HCT116 (cell line): ENCODE data around the gene BPIFB1. TPM values are rescaled to one million over a fixed set of nuclear protein-coding genes. Genes with fewer than 3 reads are reported as not detected.

Experiments used
- ATAC-seq: fragments of 200-7000 bp; cut with Tn5 transposase; 2 replicates; pipeline ENCODE4 v1.9.1; 2020; ENCODE audit warnings: mild to moderate bottlenecking, moderate library complexity
- BruUV-seq: library from RNA; stranded (reverse); fragments of 400-500 nt; replicated peaks from 2 replicates; lab custom pipeline; 2021; lab: Mats Ljungman, UMichigan
- CTCF ChIA-PET: fragments of 300-600 bp; sonication (Branson Sonifier 250); formaldehyde crosslinking; loops from one replicate; lab custom pipeline; 2021; ENCODE audit warnings: antibody characterized with exemption; lab: Charles Lee
- POLR2A ChIA-PET: fragments of 300-600, 350-600 bp; sonication (Branson Sonifier 250); formaldehyde crosslinking; loops from one replicate; lab custom pipeline; 2021; ENCODE audit warnings: antibody characterized with exemption; lab: Charles Lee
- RAD21 ChIA-PET, 2 experiments: fragments of 300-600 bp; sonication (Branson Sonifier 250); formaldehyde crosslinking; loops; one replicate each; lab custom pipeline; 2023; ENCODE audit warnings: low total read pairs in 2 of 2; ENCODE audit not compliant: uncharacterized antibody in 2 of 2, unreplicated experiment in 2 of 2, low non-redundant PET in 1 of 2; lab: Charles Lee
- DNase-seq: peaks from one replicate; pipeline ENCODE4 v3.0.0-alpha.2; 2010; ENCODE audit warnings: low read depth, low spot score
- H2AFZ ChIP-seq: fragments of 200-600 bp; shearing (Covaris generic), sonication (generic); 2 replicates; pipeline ENCODE4 v1.6.1; 2017; ENCODE audit warnings: low read depth, mixed run types, mixed read lengths, antibody characterized with exemption, low read length; ENCODE audit not compliant: poor library complexity, severe bottlenecking
- H3K27ac ChIP-seq: 2 replicates; pipeline ENCODE4 v1.5.1; 2012; ENCODE audit warnings: low read depth, low read length
- H3K27me3 ChIP-seq: fragments of 200-600 bp; sonication (generic); 2 replicates; pipeline ENCODE4 v1.6.1; 2016; ENCODE audit warnings: mixed run types, low read length, mixed read lengths; ENCODE audit not compliant: insufficient read depth
- H3K36me3 ChIP-seq, 2 experiments: fragments of 200-500 bp in 1 of 2; fragments of 200-600 bp in 1 of 2; sonication (Bioruptor generic) in 1 of 2; sonication (generic) in 1 of 2; 2 replicates each; pipeline versions ENCODE4 v1.5.1 to v1.6.1; 2014 to 2016; ENCODE audit warnings: low read length in 2 of 2, inconsistent platforms in 1 of 2, mixed read lengths in 1 of 2, mixed run types in 1 of 2; ENCODE audit not compliant: insufficient read depth in 2 of 2, control insufficient read depth in 1 of 2
- H3K4me1 ChIP-seq, 2 experiments: fragments of 200-600 bp in 1 of 2; sonication (generic) in 1 of 2; 2 replicates each; pipeline versions ENCODE4 v1.5.1 to v1.6.1; 2012 to 2017; ENCODE audit warnings: low read length in 2 of 2, inconsistent platforms in 1 of 2, mild to moderate bottlenecking in 1 of 2, mixed read lengths in 1 of 2, mixed run types in 1 of 2, moderate library complexity in 1 of 2; ENCODE audit not compliant: insufficient read depth in 2 of 2, control insufficient read depth in 1 of 2
- H3K4me2 ChIP-seq: fragments of 200-600 bp; sonication (generic); 2 replicates; pipeline ENCODE4 v1.6.1; 2017; ENCODE audit warnings: mixed run types, low read length, mixed read lengths
- H3K4me3 ChIP-seq, 2 experiments: fragments of 200-600 bp in 1 of 2; sonication (generic) in 1 of 2; replicated peaks in 1 of 2; 2 replicates each; pipeline ENCODE4 v1.5.1; 2011 to 2016; ENCODE audit warnings: low read length in 2 of 2, control low read depth in 1 of 2, low read depth in 1 of 2, mild to moderate bottlenecking in 1 of 2, mixed read lengths in 1 of 2, mixed run types in 1 of 2
- H3K79me2 ChIP-seq: fragments of 200-600 bp; sonication (generic); 2 replicates; pipeline ENCODE4 v1.6.1; 2017; ENCODE audit warnings: mild to moderate bottlenecking, mixed run types, low read length, moderate library complexity, mixed read lengths; ENCODE audit not compliant: insufficient read depth
- H3K9ac ChIP-seq: fragments of 200-600 bp; sonication (generic); 2 replicates; pipeline ENCODE4 v1.6.1; 2016; ENCODE audit warnings: low read length, mixed read lengths
- H3K9me2 ChIP-seq: fragments of 200-600 bp; sonication (generic), shearing (Covaris generic); 2 replicates; pipeline ENCODE4 v1.6.1; 2017; ENCODE audit warnings: mixed run types, mild to moderate bottlenecking, moderate library complexity; ENCODE audit not compliant: insufficient read depth
- H3K9me3 ChIP-seq, 2 experiments: fragments of 200-500 bp in 1 of 2; fragments of 200-600 bp in 1 of 2; sonication (Bioruptor generic) in 1 of 2; sonication (generic) in 1 of 2; 2 replicates each; pipeline ENCODE4 v1.6.1; 2014 to 2017; ENCODE audit warnings: low read length in 2 of 2, mixed read lengths in 2 of 2, inconsistent platforms in 1 of 2, low read depth in 1 of 2, mild to moderate bottlenecking in 1 of 2, mixed run types in 1 of 2, moderate library complexity in 1 of 2; ENCODE audit not compliant: control insufficient read depth in 1 of 2, insufficient read depth in 1 of 2
- H4K20me1 ChIP-seq: fragments of 200-600 bp; sonication (generic), shearing (Covaris generic); 2 replicates; pipeline ENCODE4 v1.6.1; 2017; ENCODE audit warnings: mixed run types, mild to moderate bottlenecking, moderate library complexity; ENCODE audit not compliant: insufficient read depth
- CBX3 ChIP-seq: IDR thresholded peaks from 2 replicates; pipeline ENCODE4 v1.6.1; 2012; ENCODE audit warnings: low read depth
- CEBPB ChIP-seq: IDR thresholded peaks from 2 replicates; pipeline ENCODE4 v1.6.1; 2012; ENCODE audit warnings: low read depth
- CTCF ChIP-seq, 3 experiments: fragments of 200-600 bp in 1 of 3; sonication (generic) in 1 of 3; IDR thresholded peaks in 2 of 3; conservative IDR thresholded peaks in 1 of 3; 2 replicates each; pipeline ENCODE4 v1.5.1; 2012 to 2017; ENCODE audit warnings: low read depth in 2 of 3, low read length in 2 of 3, antibody characterized with exemption in 1 of 3, borderline replicate concordance in 1 of 3, control low read depth in 1 of 3, mild to moderate bottlenecking in 1 of 3, mixed read lengths in 1 of 3, mixed run types in 1 of 3, moderate library complexity in 1 of 3; ENCODE audit not compliant: insufficient read depth in 1 of 3
- EGR1 ChIP-seq: IDR thresholded peaks from 2 replicates; pipeline ENCODE4 v1.6.1; 2012; ENCODE audit warnings: low read depth
- EZH2phosphoT487 ChIP-seq: fragments of 200-600 bp; IDR thresholded peaks from 2 replicates; pipeline ENCODE4 v1.6.1; 2018; ENCODE audit warnings: antibody characterized with exemption, borderline replicate concordance
- JUND ChIP-seq: IDR thresholded peaks from 2 replicates; pipeline ENCODE4 v1.6.1; 2012
- MAX ChIP-seq: IDR thresholded peaks from 2 replicates; pipeline ENCODE4 v1.6.1; 2012
- POLR2AphosphoS5 ChIP-seq: IDR thresholded peaks from 2 replicates; pipeline ENCODE4 v1.6.1; 2011; ENCODE audit warnings: mild to moderate bottlenecking, low read depth, low read length, moderate library complexity
- SIN3A ChIP-seq: IDR thresholded peaks from 2 replicates; pipeline ENCODE4 v1.6.1; 2012; ENCODE audit warnings: low read depth
- SP1 ChIP-seq: IDR thresholded peaks from 2 replicates; pipeline ENCODE4 v1.6.1; 2012; ENCODE audit warnings: low read depth
- YY1 ChIP-seq: IDR thresholded peaks from 2 replicates; pipeline ENCODE4 v1.6.1; 2011; ENCODE audit warnings: low read length, low read depth, moderate library complexity, mild to moderate bottlenecking; ENCODE audit not compliant: insufficient replicate concordance; ENCODE audit errors: extremely low read depth
- ZBTB33 ChIP-seq: IDR thresholded peaks from 2 replicates; pipeline ENCODE4 v1.6.1; 2011; ENCODE audit warnings: mild to moderate bottlenecking, low read length, moderate library complexity; ENCODE audit not compliant: insufficient replicate concordance; ENCODE audit errors: extremely low read depth
- intact Hi-C: fragments of 100-400 bp; cut with micrococcal nuclease; formaldehyde crosslinking; loops from 2 replicates; pipeline ENCODE4 v1.10.0; 2022
- total RNA-seq: library from RNA; stranded (reverse); gene quantifications from one replicate; pipeline ENCODE4 v1.2.1, GENCODE V29; 2021; ENCODE audit not compliant: unreplicated experiment

The BPIFB1 gene
- total RNA-seq, 1 experiment from 2014 or later, result 0.17 TPM

- RAD21 ChIA-PET, result no interaction called here
- BruUV-seq, result no TSS peak
- H3K9me3 ChIP-seq, result no peaks in the 10 kb centered on the region
- no peak overlapping the region for H3K9ac ChIP-seq
- H3K9me2 ChIP-seq, result no peaks in the 10 kb centered on the region
- H2AFZ ChIP-seq, result no peak overlapping the region
- H3K4me2 ChIP-seq, result no peak overlapping the region
- intact Hi-C loops, result no loop called here
- no peak for ATAC-seq
- no peaks in the 10 kb centered on the region for H3K4me1 ChIP-seq
- no peaks in the 10 kb centered on the region for H3K79me2 ChIP-seq
- H4K20me1 ChIP-seq, result no peaks in the 10 kb centered on the region
- DNase-seq, result no peak
- TF ChIP-seq POLR2AphosphoS5 (no peak), CBX3 (no peak), EGR1 (no peak), SP1 (no peak), EZH2phosphoT487 (no peak), JUND (no peak), YY1 (no peak), ZBTB33 (no peak), CEBPB (no peak), SIN3A (no peak), MAX (no peak), CTCF (IDR thresholded peaks at IDR 0.05 in 2 of 3, conservative IDR thresholded peaks at IDR 0.05 in 1 of 3; ENCODE audit: borderline replicate concordance in 1 of 3, insufficient read depth in 1 of 3, low read depth in 2 of 3, low read length in 2 of 3) (no peak)
- TF ChIP-seq, all 23 proteins: peak for 0
- Histone ChIP-seq H3K27me3 (no peaks in the 10 kb centered on the region), H3K27ac (no peak overlapping the region), H3K36me3 (peaks cover 0 to 4% of the 10 kb centered on the region in 2 experiments; a peak in 1 of 4 replicates), H3K4me3 (no peak overlapping the region)
- POLR2A ChIA-PET, result no interaction called here
- CTCF ChIA-PET, result no interaction called here
These were observed 68.7 kb downstream of the BPIFB1 start for GRCh38 chr20:33351696-33352095.
